HG02870 (cell line): ENCODE data around the gene TEDC1.

Source experiments
- ATAC-seq: cut with Tn5 transposase; IDR thresholded peaks from one replicate; pipeline ENCODE4 v1.9.1; 2021; ENCODE audit warnings: mild to moderate bottlenecking, moderate library complexity; ENCODE audit not compliant: unreplicated experiment

Gene TEDC1

GRCh38 chr14:105473033-105473676, 17.9 kb upstream of the TEDC1 start:
- ATAC-seq = no peak

- no peak for ATAC-seq
Measured at GRCh38 chr14:105473677-105474482, 17.2 kb upstream of the TEDC1 start.

GRCh38 chr14:105474483-105475268, 16.4 kb upstream of the TEDC1 start, which contains the start of gene CRIP2:
TSS of gene CRIP2 (plus strand) at chr14:105474821. CDS start at chr14:105474863, 42 bp downstream.
- no peak for ATAC-seq

- no peak for ATAC-seq
Measured at GRCh38 chr14:105475269-105476096, 15.6 kb upstream of the TEDC1 start.

- ATAC-seq = no peak
Measured at GRCh38 chr14:105476097-105476830, 14.8 kb upstream of the TEDC1 start.

- no peak for ATAC-seq
Measured at GRCh38 chr14:105476831-105477659, 14.0 kb upstream of the TEDC1 start.

- ATAC-seq = no peak
Measured at GRCh38 chr14:105477660-105478397, 13.2 kb upstream of the TEDC1 start.

- no peak for ATAC-seq
Measured at GRCh38 chr14:105478398-105479251, 12.4 kb upstream of the TEDC1 start.

- no peak for ATAC-seq
Measured at GRCh38 chr14:105479431-105480158, 11.5 kb upstream of the TEDC1 start.

GRCh38 chr14:105480199-105480746, 10.8 kb upstream of the TEDC1 start:
- ATAC-seq = no peak

- peak; percentile 43 for ATAC-seq
Measured at GRCh38 chr14:105480807-105481801, 9.9 kb upstream of the TEDC1 start.

GRCh38 chr14:105481886-105482457, 9.1 kb upstream of the TEDC1 start:
- ATAC-seq = no peak

GRCh38 chr14:105482486-105483110, 8.4 kb upstream of the TEDC1 start:
- ATAC-seq = no peak

GRCh38 chr14:105483300-105484068, 7.6 kb upstream of the TEDC1 start:
- no peak for ATAC-seq
